ENCODE results near the gene PARP3. TPM values are rescaled to one million over a fixed set of nuclear protein-coding genes. Genes with fewer than 3 reads are reported as not detected.

Gene PARP3
- total and polyA plus RNA-seq, 2 of the 8 experiments (the other 6 are each of a cell fraction or from before 2014, with no cell fraction given): 1.3 to 1.6 TPM

DNA sequence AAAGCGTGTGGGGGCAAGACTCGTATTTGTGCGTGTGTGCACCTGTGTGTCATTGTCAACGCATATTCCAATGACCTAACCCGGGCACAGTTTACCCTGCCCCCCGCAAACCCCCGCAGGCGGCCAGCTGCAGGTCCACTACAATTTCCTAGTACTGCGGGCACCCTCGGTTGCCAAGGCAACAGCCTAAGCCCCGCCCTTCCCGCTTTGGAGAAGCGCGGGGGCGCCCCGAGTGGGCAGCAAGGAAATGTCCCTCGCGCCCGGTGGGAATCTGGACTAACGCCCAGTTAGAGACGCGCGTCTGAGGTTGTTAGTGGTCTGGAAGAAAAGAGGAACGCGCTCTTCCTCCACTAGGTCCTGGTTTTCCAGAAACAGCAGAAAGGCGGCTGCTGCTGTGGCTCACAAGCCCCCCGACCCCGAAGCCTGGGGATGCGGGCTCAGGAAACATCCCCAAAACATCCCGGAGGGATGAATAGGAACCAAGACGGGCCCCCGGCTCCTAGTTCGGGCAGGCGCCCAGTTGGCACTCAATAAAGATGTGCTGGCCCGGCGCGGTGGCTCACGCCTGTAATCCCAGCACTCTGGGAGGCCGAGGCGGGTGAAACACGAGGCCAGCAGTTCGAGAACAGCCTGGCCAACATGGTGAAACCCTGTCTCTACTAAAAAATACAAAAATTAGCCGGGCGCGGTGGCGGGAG is 33.8 kb downstream of the PARP3 start:
- Histone ChIP-seq H2BK5ac (ENCODE audit: low read depth, low read length) (no peak overlapping the region), H3K4me2 (ENCODE audit: insufficient read depth in 1 of 2, low read depth in 2 of 2, low read length in 2 of 2) (peak overlapping the region; percentile 83), H3K79me1 (ENCODE audit: low read depth, low read length) (peaks cover 5% of the 10 kb centered on the region), H3K4ac (replicated peaks; ENCODE audit: insufficient read length, low read depth, low read length) (no peak overlapping the region), H3K79me2 (ENCODE audit: control insufficient read depth in 1 of 2, insufficient read depth in 2 of 2, low read length in 2 of 2) (no peaks in the 10 kb centered on the region), H3K9me3 (ENCODE audit: insufficient read depth in 2 of 2, low read depth in 1 of 2, low read length in 1 of 2) (no peaks in the 10 kb centered on the region; a peak in 1 of 4 replicates), H4K91ac (replicated peaks; ENCODE audit: insufficient read length, low read length) (no peak overlapping the region), H2AFZ (ENCODE audit: low read length) (no peak overlapping the region), H3K14ac (ENCODE audit: insufficient read length) (no peak overlapping the region), H2BK12ac (ENCODE audit: low read depth, low read length) (no peak overlapping the region), H3K56ac (replicated peaks; ENCODE audit: insufficient read length, low read depth, low read length) (no peak overlapping the region), H4K20me1 (replicated peaks in 1 of 2; ENCODE audit: control insufficient read depth in 1 of 2, insufficient read depth in 2 of 2, low read length in 2 of 2) (peaks cover 0 to 6% of the 10 kb centered on the region in 2 experiments), H3K4me1 (replicated peaks in 1 of 4; ENCODE audit: control insufficient read depth in 3 of 4, insufficient read depth in 4 of 4, low read length in 3 of 4) (peaks cover 6 to 21% (median 15%) of the 10 kb centered on the region in 4 experiments), H2BK120ac (replicated peaks; ENCODE audit: low read depth, low read length) (no peak overlapping the region), H3K23ac (ENCODE audit: insufficient read length) (no peak overlapping the region), H3K9ac (replicated peaks in 1 of 4; ENCODE audit: extremely low read depth in 1 of 4, low read depth in 3 of 4, low read length in 3 of 4) (no peak overlapping the region), H3K27ac (ENCODE audit: low read depth, low read length) (no peak overlapping the region), H4K8ac (ENCODE audit: extremely low read depth, insufficient read depth, low read length) (no peak overlapping the region), H3K23me2 (ENCODE audit: low read depth, low read length) (peaks cover 10% of the 10 kb centered on the region), H3K27me3 (replicated peaks in 1 of 4; ENCODE audit: control insufficient read depth in 3 of 4, extremely low read depth in 1 of 4, insufficient read depth in 3 of 4, low read length in 3 of 4) (peaks cover 2 to 32% (median 24%) of the 10 kb centered on the region in 4 experiments; a peak in 6 of 7 replicates), H4K5ac (ENCODE audit: insufficient read length, low read depth, low read length) (no peak overlapping the region), H2BK20ac (ENCODE audit: low read length) (no peak overlapping the region), H3K18ac (ENCODE audit: extremely low read depth, low read length) (no peak overlapping the region), H2BK15ac (ENCODE audit: low read length) (no peak overlapping the region), H2AK5ac (ENCODE audit: low read depth, low read length) (0 out of 2 replicates have a peak overlapping the region, but pooled peaks have one; percentile 70), H3K4me3 (ENCODE audit: extremely low read depth in 1 of 4, insufficient read depth in 2 of 4, low read depth in 3 of 4, low read length in 4 of 4) (peak overlapping the region in 3 of 4 experiments; percentile 33 to 64 (median 44); a peak in 5 of 8 replicates), H3K36me3 (ENCODE audit: control insufficient read depth in 2 of 4, insufficient read depth in 4 of 4, low read length in 3 of 4) (no peaks in the 10 kb centered on the region)
- DNase-seq (ENCODE audit: low read depth in 1 of 2, low spot score in 2 of 2): peak in 1 of 2 experiments; percentile 80
- POLR2A ChIA-PET (ENCODE audit: partially characterized antibody): interaction anchor here (1.4 to 29.3 kb wide), 3 partner anchors 5 to 33 kb away, joined by 3 to 923 read pairs (median 923); partner anchors contain the start of genes ABHD14A, ABHD14B, ACY1 and PCBP4
- no peak for FAIRE-seq
- WGBS, 2 experiments (ENCODE audit: extremely low coverage in 1 of 2, insufficient coverage in 1 of 2, insufficient read length in 1 of 2, insufficient replicate concordance in 2 of 2, low coverage in 1 of 2, low lambda C conversion rate in 2 of 2, missing lambda C conversion rate in 1 of 2): 49% methylated on average over 45 of the region's 46 CpGs; no CpG with 5 or more reads in 1 of the 2 experiments
- TF ChIP-seq RAD21 (IDR thresholded peaks at IDR 0.05 in 1 of 2, conservative IDR thresholded peaks at IDR 0.05 in 1 of 2; ENCODE audit: low read depth in 2 of 2, low read length in 2 of 2) (peak in 1 of 2 experiments; percentile 26; a peak in 1 of 4 replicates), EZH2 (IDR thresholded peaks at IDR 0.05; ENCODE audit: low read depth, low read length, severe bottlenecking) (no peak), ASH2L (IDR thresholded peaks at IDR 0.05; ENCODE audit: low read length) (no peak), RNF2 (IDR thresholded peaks at IDR 0.05; ENCODE audit: borderline replicate concordance, low read depth, low read length, missing control alignments, poor library complexity, severe bottlenecking) (no peak), KDM1A (IDR thresholded peaks at IDR 0.05; ENCODE audit: borderline replicate concordance, low read length) (peak; percentile 6; the same call in 1 of the 2 replicates), CEBPB (IDR thresholded peaks at IDR 0.05; ENCODE audit: low read depth, low read length) (no peak)
- TF ChIP-seq, protein P1, sequence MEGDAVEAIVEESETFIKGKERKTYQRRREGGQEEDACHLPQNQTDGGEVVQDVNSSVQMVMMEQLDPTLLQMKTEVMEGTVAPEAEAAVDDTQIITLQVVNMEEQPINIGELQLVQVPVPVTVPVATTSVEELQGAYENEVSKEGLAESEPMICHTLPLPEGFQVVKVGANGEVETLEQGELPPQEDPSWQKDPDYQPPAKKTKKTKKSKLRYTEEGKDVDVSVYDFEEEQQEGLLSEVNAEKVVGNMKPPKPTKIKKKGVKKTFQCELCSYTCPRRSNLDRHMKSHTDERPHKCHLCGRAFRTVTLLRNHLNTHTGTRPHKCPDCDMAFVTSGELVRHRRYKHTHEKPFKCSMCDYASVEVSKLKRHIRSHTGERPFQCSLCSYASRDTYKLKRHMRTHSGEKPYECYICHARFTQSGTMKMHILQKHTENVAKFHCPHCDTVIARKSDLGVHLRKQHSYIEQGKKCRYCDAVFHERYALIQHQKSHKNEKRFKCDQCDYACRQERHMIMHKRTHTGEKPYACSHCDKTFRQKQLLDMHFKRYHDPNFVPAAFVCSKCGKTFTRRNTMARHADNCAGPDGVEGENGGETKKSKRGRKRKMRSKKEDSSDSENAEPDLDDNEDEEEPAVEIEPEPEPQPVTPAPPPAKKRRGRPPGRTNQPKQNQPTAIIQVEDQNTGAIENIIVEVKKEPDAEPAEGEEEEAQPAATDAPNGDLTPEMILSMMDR (IDR thresholded peaks at IDR 0.05; ENCODE audit: control extremely low read depth in 1 of 3, insufficient read depth in 1 of 3, low read depth in 1 of 3, low read length in 3 of 3): peak in 1 of 3 experiments; percentile 24; a peak in 2 of 4 replicates
- CTCF ChIA-PET (ENCODE audit: partially characterized antibody): interaction anchor here (1.1 to 1.4 kb wide), 2 partner anchors 18 to 77 kb away, joined by 3 read pairs; no protein-coding TSS in a partner anchor
